Measurements from ENCODE around the gene NAT8L.

- TF ChIP-seq SMC3 (IDR thresholded peaks at IDR 0.05; ENCODE audit: low read depth, low read length) = no peak
- TF ChIP-seq CTCF (conservative IDR thresholded peaks at IDR 0.05; ENCODE audit: low read depth, low read length) = no peak
- no peak for TF ChIP-seq CEBPB (IDR thresholded peaks at IDR 0.05; ENCODE audit: low read depth, low read length)
- no peak for TF ChIP-seq RCOR1 (IDR thresholded peaks at IDR 0.05; ENCODE audit: insufficient replicate concordance, low read length)
- no peak for TF ChIP-seq POLR2A (IDR thresholded peaks at IDR 0.05; ENCODE audit: low read depth, low read length)
- TF ChIP-seq MAZ (IDR thresholded peaks at IDR 0.05; ENCODE audit: borderline replicate concordance, low read depth, low read length) = no peak
- TF ChIP-seq RAD21 (IDR thresholded peaks at IDR 0.05; ENCODE audit: low read length) = no peak
- no peak for TF ChIP-seq FOS (IDR thresholded peaks at IDR 0.05; ENCODE audit: low read depth, low read length)
- no peak for TF ChIP-seq ELK1 (IDR thresholded peaks at IDR 0.05; ENCODE audit: borderline replicate concordance, low read depth, low read length)
- no peak for TF ChIP-seq BHLHE40 (IDR thresholded peaks at IDR 0.05; ENCODE audit: low read depth, low read length)
- no peak for TF ChIP-seq MXI1 (IDR thresholded peaks at IDR 0.05; ENCODE audit: borderline replicate concordance, low read depth, low read length)
- no peak for TF ChIP-seq RFX5 (IDR thresholded peaks at IDR 0.05; ENCODE audit: low read depth, low read length)
Observed at GRCh38 chr4:2042947-2043395, 16.2 kb upstream of the NAT8L start.
